VCaP (cell line): ENCODE results near the gene VPS16.

ENCODE experiments used
- H3K27ac ChIP-seq: fragments of 450-650 bp; 2 replicates; pipeline ENCODE4 v1.5.1; 2017
- TF ChIP-seq, protein P1 (sequence below): fragments of 450-650 bp; conservative IDR thresholded peaks from 2 replicates; pipeline ENCODE4 v1.5.1; 2017; ENCODE audit warnings: mild to moderate bottlenecking, moderate library complexity

VPS16 gene

DNA sequence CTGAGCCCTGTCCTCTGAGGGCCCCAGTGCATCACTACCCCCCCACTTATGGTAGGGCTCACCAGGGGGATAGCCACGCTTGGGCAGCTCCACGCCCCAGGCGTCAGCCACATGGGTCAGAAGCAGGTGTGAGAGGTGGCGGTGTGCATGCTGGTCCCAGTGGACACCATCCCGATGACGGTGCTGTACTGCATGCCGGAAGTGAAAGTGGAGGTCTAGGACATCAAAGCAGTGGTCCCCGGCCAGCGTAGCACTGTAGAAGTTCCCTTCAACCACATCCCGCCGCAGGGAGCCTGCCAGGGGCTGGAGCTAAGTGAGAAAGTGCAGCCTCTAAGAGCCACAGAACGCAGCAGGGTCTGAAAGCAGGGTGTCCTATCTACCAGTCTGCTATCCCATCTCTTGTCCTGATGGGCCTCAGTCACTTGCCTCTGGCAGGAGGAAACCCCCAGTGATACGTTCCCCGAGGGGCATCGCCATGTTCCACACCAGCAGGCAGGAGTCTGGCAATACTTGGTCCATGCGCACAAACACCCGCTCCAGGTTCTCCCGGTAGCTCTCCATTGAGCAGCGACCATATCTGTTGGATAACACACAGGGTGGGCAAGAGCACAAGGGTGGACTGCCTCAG, 2.3 kb upstream of the VPS16 start:
- no peak overlapping the region for H3K27ac ChIP-seq
- TF ChIP-seq, protein P1, sequence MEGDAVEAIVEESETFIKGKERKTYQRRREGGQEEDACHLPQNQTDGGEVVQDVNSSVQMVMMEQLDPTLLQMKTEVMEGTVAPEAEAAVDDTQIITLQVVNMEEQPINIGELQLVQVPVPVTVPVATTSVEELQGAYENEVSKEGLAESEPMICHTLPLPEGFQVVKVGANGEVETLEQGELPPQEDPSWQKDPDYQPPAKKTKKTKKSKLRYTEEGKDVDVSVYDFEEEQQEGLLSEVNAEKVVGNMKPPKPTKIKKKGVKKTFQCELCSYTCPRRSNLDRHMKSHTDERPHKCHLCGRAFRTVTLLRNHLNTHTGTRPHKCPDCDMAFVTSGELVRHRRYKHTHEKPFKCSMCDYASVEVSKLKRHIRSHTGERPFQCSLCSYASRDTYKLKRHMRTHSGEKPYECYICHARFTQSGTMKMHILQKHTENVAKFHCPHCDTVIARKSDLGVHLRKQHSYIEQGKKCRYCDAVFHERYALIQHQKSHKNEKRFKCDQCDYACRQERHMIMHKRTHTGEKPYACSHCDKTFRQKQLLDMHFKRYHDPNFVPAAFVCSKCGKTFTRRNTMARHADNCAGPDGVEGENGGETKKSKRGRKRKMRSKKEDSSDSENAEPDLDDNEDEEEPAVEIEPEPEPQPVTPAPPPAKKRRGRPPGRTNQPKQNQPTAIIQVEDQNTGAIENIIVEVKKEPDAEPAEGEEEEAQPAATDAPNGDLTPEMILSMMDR = no peak

DNA sequence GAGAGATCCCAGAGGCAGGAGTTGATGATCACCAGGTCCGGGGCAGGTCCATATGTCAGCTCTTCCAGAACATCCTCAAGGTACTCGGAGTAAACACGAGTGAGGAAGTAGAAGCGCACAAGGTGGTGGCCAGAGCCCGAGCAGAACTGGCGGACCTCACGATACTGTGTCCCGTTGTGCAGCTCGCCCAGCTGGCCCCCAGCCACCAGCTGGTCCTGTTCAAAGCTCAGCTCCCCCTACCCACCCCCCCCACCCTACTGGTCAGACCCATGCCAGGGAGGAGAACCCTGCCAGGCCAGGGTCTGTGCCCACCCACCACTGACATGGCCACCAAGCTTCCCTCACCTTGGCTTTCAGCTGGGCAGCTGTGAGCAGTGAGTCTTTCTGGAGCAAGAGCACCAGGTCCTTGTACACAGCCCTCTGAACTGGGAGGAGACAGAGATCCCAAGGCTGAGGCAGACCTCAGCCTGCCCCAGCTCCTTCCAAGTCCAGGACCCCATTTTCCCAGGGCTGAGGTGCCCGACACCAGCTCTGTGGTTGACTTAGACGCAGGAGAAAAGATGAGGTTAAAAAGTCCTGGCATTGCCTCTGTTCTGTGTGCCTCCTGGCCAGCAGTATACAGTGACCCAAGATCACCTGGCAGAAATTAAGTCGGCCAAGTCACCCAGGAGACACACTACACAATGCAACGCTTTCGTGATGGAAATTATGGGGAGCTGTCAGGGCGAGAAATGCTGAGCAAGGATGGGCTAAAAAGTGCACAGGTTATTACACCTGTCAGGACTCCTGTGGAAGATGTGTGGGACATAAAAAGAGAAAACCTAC, 1.5 kb upstream of the VPS16 start:
- H3K27ac ChIP-seq = no peak overlapping the region; the same call in 1 of the 2 replicates
- TF ChIP-seq, protein P1 = no peak

DNA sequence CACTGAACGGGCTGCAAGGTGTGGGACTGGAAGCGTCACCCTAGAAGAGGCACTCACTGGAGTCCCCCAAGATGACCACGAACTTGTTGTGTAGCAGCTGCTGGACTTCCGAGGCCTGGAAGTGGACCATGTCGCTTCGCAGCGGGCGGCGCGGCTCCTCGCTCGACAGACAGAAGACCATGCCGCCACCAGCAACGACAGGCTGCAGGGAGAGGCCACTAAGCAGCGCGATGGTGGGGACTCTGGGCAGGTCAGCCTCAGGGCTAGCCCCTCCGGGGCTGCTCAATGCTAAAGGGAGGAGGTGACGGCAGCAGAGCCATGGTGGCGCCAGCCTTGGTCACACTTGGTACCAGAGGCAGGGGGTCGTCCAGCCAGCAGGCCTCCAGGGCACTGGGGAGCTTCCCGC, 810 bp upstream of the VPS16 start:
- H3K27ac ChIP-seq = peak overlapping the region; percentile 91
- TF ChIP-seq, protein P1 = no peak

DNA sequence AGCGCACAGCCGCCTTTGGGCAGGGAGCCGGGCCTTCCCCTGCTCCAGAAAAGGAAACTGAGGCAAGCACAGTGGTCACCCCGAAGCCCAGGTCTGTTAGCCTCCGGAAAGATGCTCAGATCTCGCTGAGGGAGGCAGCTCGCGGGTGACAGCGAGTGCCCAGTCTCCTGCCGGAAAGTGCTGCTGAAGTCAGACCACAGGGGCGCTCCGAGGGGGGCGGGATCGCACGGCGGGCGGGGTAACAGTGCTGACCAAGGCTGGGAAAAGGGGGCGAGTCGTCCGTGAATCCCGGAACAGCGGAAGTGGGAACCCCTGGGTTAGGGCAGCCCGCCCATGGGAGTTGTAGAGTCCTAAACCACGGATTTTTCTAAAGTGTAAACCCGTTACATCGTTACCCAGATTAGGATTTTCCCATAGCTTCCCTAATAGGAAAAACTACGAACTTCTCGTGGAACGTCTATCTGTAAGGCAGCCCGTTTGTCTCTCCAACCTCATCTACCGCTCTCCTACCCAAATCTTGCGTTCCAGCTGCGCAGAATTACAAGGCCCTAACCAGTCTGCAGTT, 504 bp downstream of the VPS16 start:
- TF ChIP-seq, protein P1 = no peak
- peak overlapping the region; percentile 91 for H3K27ac ChIP-seq

DNA sequence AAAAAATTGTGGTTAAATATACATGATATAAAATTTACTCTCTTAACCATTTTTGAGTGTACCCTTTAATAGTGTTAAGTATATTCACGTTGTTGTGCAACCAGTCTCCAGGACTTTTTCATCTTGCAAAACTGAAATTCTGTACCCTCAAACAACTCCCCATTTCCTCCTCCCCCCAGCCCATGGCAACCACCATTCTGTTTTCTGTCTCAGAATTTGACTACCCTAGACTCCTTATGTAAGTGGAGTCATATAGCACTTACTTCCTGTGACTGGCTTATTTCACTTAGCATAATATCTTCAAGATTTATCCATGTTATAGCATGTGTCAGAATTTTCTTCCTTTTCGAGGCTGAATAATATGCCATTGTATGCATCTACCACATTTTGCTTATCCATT, 5.1 kb downstream of the VPS16 start:
- H3K27ac ChIP-seq = no peak overlapping the region
- TF ChIP-seq, protein P1 = no peak

DNA sequence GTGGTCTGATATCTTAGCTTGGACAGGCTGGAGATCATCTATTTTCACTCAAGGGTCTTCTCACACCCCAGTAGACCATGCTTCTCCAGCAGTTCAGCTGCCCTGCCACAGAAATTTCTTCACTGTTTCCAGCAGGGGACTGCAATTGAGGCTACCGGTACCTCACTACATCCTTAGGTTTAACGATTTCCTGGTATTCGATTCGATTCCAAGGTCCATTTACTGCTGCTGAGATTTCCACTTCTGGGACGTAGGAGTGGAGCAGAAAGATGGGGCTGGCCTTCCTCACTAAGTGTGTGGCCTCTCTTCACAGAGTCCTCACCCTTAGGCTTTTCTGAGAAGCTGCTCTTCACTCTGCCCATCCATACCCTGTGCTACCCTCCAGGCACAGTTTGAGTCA, 6.2 kb downstream of the VPS16 start:
- TF ChIP-seq, protein P1 = no peak
- H3K27ac ChIP-seq = no peak overlapping the region

DNA sequence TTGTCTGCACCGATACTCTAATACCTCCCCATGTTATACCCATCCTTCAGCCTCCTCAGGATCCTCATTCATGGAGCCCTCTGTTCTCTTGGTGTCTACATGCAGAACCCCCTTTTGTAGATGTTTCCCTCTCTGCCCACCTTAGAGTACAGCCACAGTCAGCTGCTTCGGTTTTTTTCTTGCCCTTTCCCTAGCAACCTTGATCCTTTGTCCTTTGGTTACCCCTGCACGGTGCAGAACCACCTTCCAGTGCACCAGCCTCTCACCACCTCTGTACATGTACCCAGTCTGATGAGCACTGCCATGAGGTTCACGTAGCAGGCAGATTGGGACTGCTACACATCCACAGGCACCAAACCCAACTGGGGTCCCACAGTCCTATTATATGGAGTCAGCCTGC, 7.3 kb downstream of the VPS16 start:
- H3K27ac ChIP-seq = no peak overlapping the region

More for the DNA sequence above, 7.3 kb downstream of the VPS16 start:
- TF ChIP-seq, protein P1 = no peak
